ENCODE measurements around the gene PRF1. TPM values are rescaled to one million over a fixed set of nuclear protein-coding genes. Genes with fewer than 3 reads are reported as not detected.
A peak's percentile ranks its signal among the peaks of the same experiment; 100 is the strongest.

The PRF1 gene
- total and polyA plus RNA-seq, 7 donors = 0.16 to 5.0 (median 1.5) TPM; not detected in 1

DNA sequence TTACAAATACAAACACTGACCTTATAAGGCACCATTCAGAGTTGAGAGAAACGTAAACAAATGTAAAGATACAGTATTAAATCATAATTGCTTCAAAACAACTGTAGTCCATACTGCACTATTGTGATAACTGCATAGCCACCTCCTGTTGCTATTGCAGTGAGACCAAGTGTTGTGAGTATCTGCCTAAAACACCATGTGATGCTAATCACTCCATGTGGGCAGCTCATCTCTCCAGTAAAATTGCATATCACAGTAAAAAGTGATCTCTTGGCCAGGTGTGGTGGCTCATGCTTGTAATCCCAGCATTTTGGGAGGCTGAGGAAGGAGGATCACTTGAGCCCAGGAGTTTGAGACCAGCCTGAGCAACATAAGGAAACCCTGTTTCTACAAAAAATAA lies 26.8 kb upstream of the PRF1 start:
- intact Hi-C loops (cut with DNase I) = no loop called here
- no peaks in the 10 kb centered on the region for H3K4me1 ChIP-seq
- 55 to 78% methylated on average over 1 of the region's 1 CpG for WGBS, 2 donors
- no peaks in the 10 kb centered on the region for H3K36me3 ChIP-seq
- H3K27ac ChIP-seq = no peak overlapping the region
- no peak for DNase-seq
- peaks cover 0 to 3% (median 0%) of the 10 kb centered on the region in 4 donors for H3K9me3 ChIP-seq
- TF ChIP-seq, protein P1, sequence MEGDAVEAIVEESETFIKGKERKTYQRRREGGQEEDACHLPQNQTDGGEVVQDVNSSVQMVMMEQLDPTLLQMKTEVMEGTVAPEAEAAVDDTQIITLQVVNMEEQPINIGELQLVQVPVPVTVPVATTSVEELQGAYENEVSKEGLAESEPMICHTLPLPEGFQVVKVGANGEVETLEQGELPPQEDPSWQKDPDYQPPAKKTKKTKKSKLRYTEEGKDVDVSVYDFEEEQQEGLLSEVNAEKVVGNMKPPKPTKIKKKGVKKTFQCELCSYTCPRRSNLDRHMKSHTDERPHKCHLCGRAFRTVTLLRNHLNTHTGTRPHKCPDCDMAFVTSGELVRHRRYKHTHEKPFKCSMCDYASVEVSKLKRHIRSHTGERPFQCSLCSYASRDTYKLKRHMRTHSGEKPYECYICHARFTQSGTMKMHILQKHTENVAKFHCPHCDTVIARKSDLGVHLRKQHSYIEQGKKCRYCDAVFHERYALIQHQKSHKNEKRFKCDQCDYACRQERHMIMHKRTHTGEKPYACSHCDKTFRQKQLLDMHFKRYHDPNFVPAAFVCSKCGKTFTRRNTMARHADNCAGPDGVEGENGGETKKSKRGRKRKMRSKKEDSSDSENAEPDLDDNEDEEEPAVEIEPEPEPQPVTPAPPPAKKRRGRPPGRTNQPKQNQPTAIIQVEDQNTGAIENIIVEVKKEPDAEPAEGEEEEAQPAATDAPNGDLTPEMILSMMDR (IDR thresholded peaks at IDR 0.05) = no peak
- TF ChIP-seq POLR2A (IDR thresholded peaks at IDR 0.05) (no peak), POLR2AphosphoS5 (IDR thresholded peaks at IDR 0.05) (no peak), EP300 (IDR thresholded peaks at IDR 0.05) (no peak)
- H3K27me3 ChIP-seq = no peaks in the 10 kb centered on the region
- no peak overlapping the region for H3K4me3 ChIP-seq

DNA sequence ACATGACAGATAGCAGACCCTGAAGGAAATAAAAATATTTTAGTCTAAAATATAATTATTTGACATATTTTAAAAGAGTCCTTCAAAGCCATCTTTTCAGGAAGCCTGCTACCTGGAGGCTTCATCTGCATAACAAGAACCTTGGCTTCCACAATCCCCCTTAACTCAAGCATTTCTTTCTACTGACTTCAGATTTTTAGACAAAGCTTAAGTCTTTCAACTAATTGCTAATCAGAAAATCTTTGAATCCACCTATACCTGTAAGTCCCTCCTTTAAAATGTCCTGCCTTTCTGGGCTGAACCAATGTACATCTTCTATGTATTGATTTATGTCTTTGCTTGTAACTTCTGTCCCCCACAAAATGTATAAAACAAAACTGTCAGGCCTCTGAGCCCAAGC lies 23.5 kb upstream of the PRF1 start:
- Histone ChIP-seq H3K27me3 (no peaks in the 10 kb centered on the region), H3K27ac (no peak overlapping the region), H3K36me3 (no peaks in the 10 kb centered on the region), H3K4me1 (no peaks in the 10 kb centered on the region), H3K9me3 (peaks cover 0 to 3% (median 0%) of the 10 kb centered on the region in 4 donors), H3K4me3 (no peak overlapping the region)
- TF ChIP-seq POLR2AphosphoS5 (IDR thresholded peaks at IDR 0.05) = no peak
- TF ChIP-seq EP300 (IDR thresholded peaks at IDR 0.05) = no peak
- TF ChIP-seq, protein P1 (IDR thresholded peaks at IDR 0.05) = no peak
- TF ChIP-seq POLR2A (IDR thresholded peaks at IDR 0.05) = no peak
- intact Hi-C loops (cut with DNase I) = no loop called here
- no peak for DNase-seq

- intact Hi-C loops (cut with DNase I) = no loop called here
- H3K9me3 ChIP-seq = peaks cover 0 to 9% (median 5%) of the 10 kb centered on the region in 4 donors
- WGBS, 2 donors = 80 to 91% methylated on average over 3 of the region's 3 CpGs
- no peaks in the 10 kb centered on the region for H3K36me3 ChIP-seq
- H3K4me1 ChIP-seq = no peaks in the 10 kb centered on the region
- TF ChIP-seq POLR2A (IDR thresholded peaks at IDR 0.05) (no peak), POLR2AphosphoS5 (IDR thresholded peaks at IDR 0.05) (peak in 1 of 4 donors; percentile 26)
- TF ChIP-seq, protein P1 (IDR thresholded peaks at IDR 0.05) = no peak
- no peak for DNase-seq
- no peak overlapping the region for H3K4me3 ChIP-seq
- no peaks in the 10 kb centered on the region for H3K27me3 ChIP-seq
- H3K27ac ChIP-seq = peak overlapping the region in 1 of 4 donors; percentile 6
Observed at GRCh38 chr10:70622981-70623844, 20.7 kb upstream of the PRF1 start.

GRCh38 chr10:70622541-70622940 lies 20.0 kb upstream of the PRF1 start:
- Histone ChIP-seq H3K4me1 (no peaks in the 10 kb centered on the region), H3K4me3 (no peak overlapping the region), H3K9me3 (peaks cover 0 to 9% (median 5%) of the 10 kb centered on the region in 4 donors), H3K36me3 (no peaks in the 10 kb centered on the region), H3K27me3 (no peaks in the 10 kb centered on the region), H3K27ac (no peak overlapping the region)
- no peak for DNase-seq
- 61 to 84% methylated on average over 3 of the region's 3 CpGs for WGBS, 2 donors
- no peak for TF ChIP-seq POLR2A (IDR thresholded peaks at IDR 0.05)
- no peak for TF ChIP-seq EP300 (IDR thresholded peaks at IDR 0.05)
- TF ChIP-seq, protein P1 (IDR thresholded peaks at IDR 0.05) = no peak
- no peak for TF ChIP-seq POLR2AphosphoS5 (IDR thresholded peaks at IDR 0.05)
- intact Hi-C loops (cut with DNase I) = no loop called here
